IPS DF 19.7 (cell line): ENCODE measurements around the gene SLC27A2.

Source experiments
- DNase-seq: peaks from one replicate; pipeline ENCODE4 v3.0.0-alpha.2; 2013; ENCODE audit warnings: low read depth, low spot score

The SLC27A2 gene

DNA sequence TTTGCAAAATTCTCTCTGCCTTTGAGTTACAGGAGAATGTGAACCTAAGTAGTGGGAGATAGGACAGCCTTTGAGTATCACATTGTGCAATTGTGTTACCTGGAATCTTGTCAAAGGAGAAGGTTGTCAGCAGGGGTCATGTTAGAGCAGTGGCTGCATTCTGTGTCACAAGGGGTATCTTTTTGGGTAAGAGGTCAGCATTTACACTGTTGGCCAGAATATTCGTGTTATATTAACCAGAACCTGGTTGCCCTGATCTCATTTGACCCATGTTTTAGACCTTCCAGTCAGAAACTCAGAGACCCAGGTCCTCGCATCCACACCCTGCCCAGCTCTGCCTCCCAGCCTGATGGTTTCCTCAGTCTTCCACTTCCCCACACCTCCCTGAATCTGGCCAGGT, 56.3 kb downstream of the SLC27A2 start:
- no peak for DNase-seq

GRCh38 chr15:50241684-50242450, 59.9 kb downstream of the SLC27A2 start:
- no peak for DNase-seq

- no peak for DNase-seq
Observed at GRCh38 chr15:50244153-50244552, 62.2 kb downstream of the SLC27A2 start.

- no peak for DNase-seq
Observed at GRCh38 chr15:50244959-50245624, 63.1 kb downstream of the SLC27A2 start.

DNA sequence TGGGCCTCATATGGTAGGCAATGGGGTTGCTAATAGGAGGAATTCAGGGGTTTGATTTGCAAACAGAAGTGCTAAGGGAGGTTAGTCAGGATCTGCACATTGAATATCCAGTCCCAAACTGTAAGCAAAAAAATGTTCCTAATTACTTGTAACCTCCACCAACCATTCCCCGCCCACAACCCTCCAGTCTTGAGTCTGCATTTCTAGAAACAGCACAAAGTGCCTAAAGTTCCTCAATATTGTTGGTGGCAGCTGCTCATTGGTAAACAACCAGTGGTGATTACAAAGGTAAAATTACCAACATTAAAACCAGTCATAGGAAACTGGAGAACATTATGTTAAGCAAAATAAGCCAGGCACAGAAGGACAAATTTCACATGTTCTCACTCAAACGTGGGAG, 64.6 kb downstream of the SLC27A2 start:
- no peak for DNase-seq

DNA sequence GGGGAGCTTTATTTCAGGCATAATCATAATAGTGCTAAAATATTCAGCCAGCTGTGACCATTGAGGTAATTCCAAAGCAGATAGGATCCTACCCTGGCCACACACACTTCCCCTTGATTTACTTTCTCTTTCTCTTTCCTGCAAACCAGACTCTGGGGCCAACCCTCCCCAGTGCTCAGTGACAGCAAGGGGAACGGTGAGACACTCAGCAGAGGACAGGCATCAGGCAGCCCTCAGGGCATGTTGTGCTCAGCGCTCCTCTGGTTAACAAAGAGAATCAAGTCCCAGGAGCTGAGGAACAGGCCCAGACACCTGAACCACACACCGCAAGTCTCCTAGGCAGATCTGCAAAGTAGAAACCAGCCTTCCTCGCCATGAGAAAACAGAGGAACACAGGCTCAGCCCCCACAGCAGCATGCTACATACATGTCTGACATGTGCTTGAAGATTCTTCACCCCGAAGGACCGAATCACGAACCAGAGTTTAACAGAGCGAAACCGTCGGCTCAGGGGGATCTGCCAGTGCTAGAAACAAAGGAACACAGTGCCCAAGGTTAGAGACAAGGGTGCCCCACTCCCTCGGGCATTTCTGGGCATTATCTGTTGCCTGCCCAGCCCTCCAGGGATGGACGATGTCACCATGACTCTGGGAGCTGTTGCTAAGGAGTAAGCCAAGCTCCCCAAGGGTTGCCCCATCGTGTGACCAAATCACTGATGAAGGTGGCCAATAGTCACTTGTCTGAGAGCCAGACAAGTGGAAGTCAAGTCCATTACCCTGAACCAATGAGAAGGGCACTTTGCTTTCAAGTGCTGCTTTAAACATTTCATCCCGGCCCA, 66.0 kb downstream of the SLC27A2 start:
- no peak for DNase-seq

DNA sequence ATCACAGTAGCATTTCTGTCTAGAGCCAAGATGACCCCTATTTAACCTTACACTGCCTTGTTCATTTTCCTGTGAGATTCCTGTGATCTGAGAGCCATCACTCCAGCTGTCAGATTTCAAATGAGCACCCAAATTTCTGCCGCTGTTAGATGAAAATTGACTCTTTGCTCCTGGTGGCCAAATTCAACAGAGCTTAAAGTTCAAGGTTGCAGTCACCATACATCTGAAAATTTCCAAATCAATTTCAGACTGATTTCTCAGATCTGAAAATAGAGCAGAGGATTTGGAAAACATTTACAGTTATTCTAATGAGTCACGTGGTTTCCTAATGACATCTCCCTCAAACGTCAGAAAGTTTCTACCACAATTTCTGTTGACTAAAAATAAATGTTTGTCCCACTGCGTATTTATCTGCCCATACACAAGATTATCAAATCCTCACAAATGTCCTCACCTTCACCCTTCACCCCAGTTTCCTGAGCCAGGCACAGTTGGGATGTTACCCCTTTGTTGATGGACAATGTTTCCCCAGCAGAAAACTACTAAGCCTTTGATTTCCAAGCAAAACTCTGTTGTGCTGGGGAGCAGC, 67.1 kb downstream of the SLC27A2 start:
- DNase-seq = no peak

DNA sequence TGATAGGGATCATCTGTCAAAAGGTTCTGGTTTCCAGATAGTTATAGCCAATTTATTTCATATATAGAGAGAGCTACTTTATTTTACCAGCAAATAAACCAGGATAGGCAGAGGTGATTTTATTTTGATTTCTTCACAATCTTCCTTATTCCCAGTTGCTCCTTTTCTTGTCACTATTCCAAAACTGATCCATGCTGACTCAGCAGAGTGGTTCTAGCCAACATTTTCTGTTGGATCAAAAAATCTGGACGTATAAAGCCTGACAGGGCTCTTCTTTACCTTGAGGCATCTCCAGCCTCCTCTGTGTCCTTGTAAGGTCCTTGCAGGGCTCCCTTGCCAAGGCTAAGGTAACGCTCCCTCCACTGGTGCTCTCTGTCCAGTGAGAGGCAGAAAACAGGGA, 67.7 kb downstream of the SLC27A2 start:
- no peak for DNase-seq

GRCh38 chr15:50250760-50251394, 68.9 kb downstream of the SLC27A2 start:
- no peak for DNase-seq

DNA sequence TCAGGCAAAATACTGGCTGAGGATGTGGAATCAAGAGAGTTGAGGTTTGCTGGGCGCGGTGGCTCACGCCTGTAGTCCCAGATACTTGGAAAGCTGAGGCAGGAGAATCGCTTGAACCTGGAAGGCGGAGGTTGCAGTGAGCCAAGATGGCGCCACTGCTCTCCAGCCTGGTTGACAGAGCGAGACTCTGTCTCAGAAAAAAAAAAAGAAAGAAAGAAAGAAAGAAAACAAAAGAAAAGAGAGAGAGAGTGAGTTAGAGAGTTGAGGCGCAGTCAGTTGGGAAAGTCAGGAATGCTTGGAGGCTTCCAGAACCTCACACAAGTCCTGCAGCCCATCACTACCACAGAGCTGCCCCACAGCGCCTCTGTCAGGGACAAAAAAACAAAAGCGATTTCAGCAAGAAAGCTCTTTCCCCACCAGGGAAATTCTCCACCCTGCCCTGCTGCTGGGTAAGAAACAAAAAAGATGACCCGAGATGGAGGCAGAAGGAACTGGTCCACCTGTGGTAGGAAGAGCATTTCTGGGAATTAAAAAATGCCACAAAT, 69.7 kb downstream of the SLC27A2 start:
- no peak for DNase-seq

DNA sequence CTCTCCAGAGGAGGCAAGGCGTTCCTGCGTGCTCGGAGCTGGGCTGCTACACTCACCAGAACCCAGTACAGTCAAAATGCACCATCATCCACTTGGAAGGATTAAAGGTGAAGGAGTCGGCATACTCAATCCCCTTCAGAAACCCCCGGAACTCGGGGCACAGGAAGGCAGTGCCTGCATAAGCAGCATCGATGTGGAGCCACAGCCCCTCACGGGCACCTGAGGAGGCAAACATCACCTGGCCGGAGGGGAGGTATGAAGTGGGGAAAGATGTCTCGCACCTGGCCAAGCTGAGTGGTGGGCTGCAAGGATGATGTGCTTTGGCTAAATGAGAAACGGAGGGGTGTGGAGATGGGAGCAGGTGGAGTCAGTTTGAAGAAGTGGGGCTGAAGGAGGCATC, 70.6 kb downstream of the SLC27A2 start:
- DNase-seq = no peak

- no peak for DNase-seq
Observed at GRCh38 chr15:50256188-50257041, 74.4 kb downstream of the SLC27A2 start.

- no peak for DNase-seq
Observed at GRCh38 chr15:50257332-50257731, 75.3 kb downstream of the SLC27A2 start.

- no peak for DNase-seq
Observed at GRCh38 chr15:50257924-50258323, 75.9 kb downstream of the SLC27A2 start.

DNA sequence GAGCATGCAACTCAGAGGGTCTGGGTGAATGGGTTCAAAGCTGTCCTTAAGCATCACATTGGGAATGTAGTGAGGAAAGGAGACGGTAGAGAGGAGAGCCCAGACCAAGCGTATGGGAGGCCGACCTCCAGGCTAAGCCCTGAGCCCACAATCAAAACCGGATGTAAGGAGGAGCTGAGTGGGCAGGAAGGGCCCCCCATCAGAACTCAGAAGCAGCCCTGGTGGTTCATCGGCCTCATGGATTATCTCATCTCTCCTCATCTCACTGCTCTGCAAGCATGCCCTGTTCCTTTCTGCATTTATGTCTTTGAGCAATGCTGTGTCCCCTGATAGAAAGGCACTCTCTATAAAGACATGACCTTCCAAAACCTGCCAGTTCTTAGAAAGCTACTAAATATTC, 77.3 kb downstream of the SLC27A2 start:
- no peak for DNase-seq

DNA sequence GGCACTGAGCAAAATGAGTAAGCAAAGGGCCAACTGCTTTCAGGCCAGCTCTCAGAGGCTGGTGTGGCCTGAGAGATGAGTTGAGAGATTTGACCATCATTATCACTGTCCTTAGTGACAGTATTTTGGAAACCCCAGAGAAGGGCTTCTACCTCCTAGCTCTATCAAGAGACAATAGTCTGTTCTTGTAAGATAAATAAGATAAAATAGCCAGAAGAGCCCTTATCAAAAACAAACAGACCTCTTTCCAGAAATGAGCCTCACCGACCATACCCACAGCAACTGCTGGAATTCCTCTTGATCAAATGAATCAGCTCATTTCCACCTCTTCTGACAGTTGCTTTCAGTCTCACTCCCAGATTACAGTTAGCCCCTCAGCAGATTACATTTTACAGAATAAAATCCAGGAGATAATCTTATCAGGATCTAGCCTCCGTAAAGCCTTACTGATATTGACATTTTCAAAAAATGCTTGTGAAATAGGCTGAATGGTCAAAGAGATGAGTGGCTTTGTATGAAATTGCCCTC, 79.0 kb downstream of the SLC27A2 start:
- DNase-seq = no peak

DNA sequence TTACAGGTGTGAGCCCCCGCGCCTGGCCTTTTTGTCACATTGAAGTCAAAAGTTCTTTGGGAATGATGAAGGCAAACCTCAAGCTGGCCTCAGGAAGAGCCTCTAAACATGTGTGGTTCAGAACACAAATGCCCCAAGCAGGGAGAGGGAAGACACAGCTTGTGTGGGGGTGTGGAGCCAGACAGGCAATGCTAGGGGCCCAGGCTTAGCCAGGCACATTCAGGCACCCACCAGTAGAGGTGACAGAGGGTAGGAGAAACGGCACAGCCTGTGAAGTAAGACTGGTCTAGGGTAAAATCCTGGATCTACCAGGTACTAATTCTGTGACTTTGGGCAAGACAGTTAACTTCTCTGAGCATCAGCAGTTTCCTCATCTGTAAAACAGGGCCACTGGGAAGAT, 80.0 kb downstream of the SLC27A2 start:
- DNase-seq = no peak

DNA sequence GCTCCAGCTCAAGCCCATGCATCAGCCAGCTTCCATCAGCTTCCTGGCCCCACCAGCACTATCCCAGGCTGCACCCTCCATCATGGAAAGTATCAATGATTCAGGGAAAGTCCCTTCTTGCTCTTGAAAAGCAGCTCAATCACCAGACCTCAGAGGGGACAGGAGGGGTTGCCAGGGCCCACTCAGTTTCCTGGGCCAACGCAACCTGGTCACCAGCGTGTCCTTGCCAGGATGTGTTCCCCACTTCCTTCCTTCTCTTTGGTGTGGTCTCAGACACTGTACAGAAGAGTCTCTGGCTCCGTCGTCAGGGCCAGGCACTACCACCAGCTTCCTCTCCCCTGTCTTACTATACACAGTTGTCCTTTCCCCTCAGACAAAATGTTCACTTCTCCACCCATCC, 80.5 kb downstream of the SLC27A2 start:
- DNase-seq = no peak

- DNase-seq = no peak
Observed at GRCh38 chr15:50265620-50266019, 83.6 kb downstream of the SLC27A2 start, which contains the start of gene HDC. Gene HDC (minus strand): TSS chr15:50265726. CDS start chr15:50265623, 103 bp downstream.

DNA sequence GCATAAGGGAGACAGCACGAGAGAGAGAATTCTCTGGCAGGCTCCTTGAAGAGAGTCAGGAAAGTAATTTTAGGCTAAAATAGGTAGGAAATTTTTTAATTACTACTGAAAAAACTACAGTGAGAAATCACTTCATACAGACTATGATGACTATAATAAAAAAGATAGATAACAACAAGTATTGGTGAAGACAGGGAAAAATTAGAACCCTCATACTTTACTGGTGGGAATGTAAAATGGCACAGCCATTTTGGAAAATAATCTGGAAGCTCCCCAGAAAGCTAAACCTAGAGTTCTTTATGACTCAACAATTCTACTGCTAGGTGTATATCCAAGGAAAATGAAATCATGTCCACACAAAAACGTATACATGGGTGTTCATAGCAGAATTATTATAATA, 85.6 kb downstream of the SLC27A2 start:
- DNase-seq = no peak
